HFF-Myc (cell line): ENCODE data around the gene SIGLEC5.
A peak's percentile ranks its signal among the peaks of the same experiment; 100 is the strongest.
"Not testable (repeated sequence)": the region's sequence is repeated elsewhere in the genome, so short reads cannot be mapped to it uniquely, and the experiment has no call there.

Experiments used
- DNase-seq: peaks from one replicate; pipeline ENCODE4 v3.0.0-alpha.2; 2011; ENCODE audit warnings: low read depth; ENCODE audit errors: extremely low read depth
- H3K4me3 ChIP-seq: replicated peaks from 2 replicates; pipeline ENCODE4 v1.5.1; 2011; ENCODE audit warnings: low read depth, mild to moderate bottlenecking, control low read depth, low read length
- CTCF ChIP-seq: IDR thresholded peaks from 2 replicates; pipeline ENCODE4 v1.5.1; 2012; ENCODE audit warnings: mild to moderate bottlenecking, low read depth, low read length, control low read depth; ENCODE audit errors: missing control alignments

The SIGLEC5 gene

GRCh38 chr19:51630315-51630714 lies at the start of gene SIGLEC5:
SIGLEC5 (minus strand) TSS chr19:51630401; CDS start chr19:51630335, 66 bp downstream.
- DNase-seq, H3K4me3 ChIP-seq: not testable (repeated sequence)

- H3K4me3 ChIP-seq = no peak overlapping the region
- TF ChIP-seq CTCF = no peak
- no peak for DNase-seq
Measured at GRCh38 chr19:51676566-51677083, 46.4 kb upstream of the SIGLEC5 start.

GRCh38 chr19:51675911-51676565 lies 45.8 kb upstream of the SIGLEC5 start:
- not testable (repeated sequence) for DNase-seq, H3K4me3 ChIP-seq
- peak; percentile 36 for TF ChIP-seq CTCF

- H3K4me3 ChIP-seq = no peak overlapping the region
- no peak for TF ChIP-seq CTCF
- DNase-seq = no peak
Measured at GRCh38 chr19:51668216-51668615, 38.0 kb upstream of the SIGLEC5 start.

GRCh38 chr19:51664997-51665396 lies 34.8 kb upstream of the SIGLEC5 start:
- H3K4me3 ChIP-seq = no peak overlapping the region
- no peak for DNase-seq
- peak; percentile 19 for TF ChIP-seq CTCF

GRCh38 chr19:51664131-51664530 lies 33.9 kb upstream of the SIGLEC5 start:
- no peak overlapping the region for H3K4me3 ChIP-seq
- no peak for DNase-seq
- TF ChIP-seq CTCF = no peak

- TF ChIP-seq CTCF = no peak
- H3K4me3 ChIP-seq = no peak overlapping the region
- DNase-seq = no peak
Measured at GRCh38 chr19:51663650-51664049, 33.4 kb upstream of the SIGLEC5 start.
